Stimulated activated CD4-positive, alpha-beta T cell treated with anti-CD3 and anti-CD28 coated beads, Interleukin-1b, Interleukin-23, amount 100 ng/mL, for 48 hours (primary cell): ENCODE measurements around the gene KRT3.

Experiments
- DNase-seq: peaks from one replicate; pipeline ENCODE4 v3.0.0-alpha.2; 2020

KRT3 gene

DNA sequence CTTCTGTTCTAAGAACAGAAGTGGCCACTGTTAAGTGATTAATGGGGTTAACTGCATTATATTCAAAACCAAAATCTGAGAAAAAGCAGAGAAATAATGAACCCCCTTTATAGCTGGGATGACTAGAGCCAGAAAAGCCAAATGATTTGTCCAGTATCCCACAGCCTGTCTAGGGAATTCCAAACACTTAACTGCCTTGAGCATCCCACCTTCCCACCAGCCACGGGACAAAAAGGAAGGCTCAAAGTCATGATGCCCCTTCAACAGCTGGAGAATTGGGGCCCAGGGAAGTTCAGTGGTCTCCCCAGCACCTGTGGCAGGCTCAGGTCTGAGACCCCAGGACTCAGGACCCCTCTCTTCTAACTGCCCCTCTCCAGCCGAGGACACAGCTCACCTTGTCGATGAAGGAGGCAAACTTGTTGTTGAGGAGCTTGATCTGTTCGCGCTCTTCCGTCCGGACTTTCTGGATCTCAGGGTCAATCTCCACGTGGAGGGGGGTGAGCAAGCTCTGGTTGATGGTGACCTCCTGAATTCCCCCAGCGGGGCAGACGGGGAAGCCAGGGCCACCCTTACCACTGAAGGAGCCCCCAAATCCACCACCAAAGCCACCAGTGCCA is 17.4 kb upstream of the KRT3 start:
- no peak for DNase-seq

DNA sequence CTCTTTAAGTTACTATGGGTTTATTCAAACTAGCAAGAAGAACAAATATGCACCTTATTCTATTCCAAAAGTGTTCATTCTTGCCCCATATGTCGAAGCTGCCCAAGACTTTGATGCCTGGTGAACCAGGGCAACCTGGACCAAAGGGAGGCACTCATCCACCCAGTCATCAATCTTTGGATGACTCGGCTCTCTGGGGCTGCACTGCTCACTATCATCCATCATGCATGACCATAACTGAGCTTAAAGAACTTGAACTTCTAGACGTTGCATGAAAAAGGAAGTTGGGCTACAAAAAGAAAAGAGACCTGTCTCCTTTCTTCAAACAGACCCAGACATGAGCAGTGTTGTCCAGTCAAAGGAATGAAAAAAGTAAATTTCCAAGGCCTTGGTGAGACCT is 16.8 kb upstream of the KRT3 start:
- no peak for DNase-seq

DNA sequence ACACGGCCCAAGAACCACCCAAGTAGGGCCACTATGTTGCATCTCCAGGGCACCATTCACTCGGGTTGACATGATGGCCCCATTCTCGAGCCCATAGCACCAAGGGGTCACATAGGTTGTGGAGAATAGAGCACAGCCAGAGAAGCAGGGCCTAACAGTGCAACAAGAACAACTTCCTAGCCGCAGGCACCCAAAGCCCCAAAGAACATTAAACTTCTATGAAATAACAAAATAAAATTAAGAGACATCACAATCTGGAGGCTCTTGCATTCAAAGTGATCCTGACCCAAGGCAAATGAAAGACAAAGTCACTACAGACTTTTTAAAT is 16.1 kb upstream of the KRT3 start:
- DNase-seq = no peak

DNA sequence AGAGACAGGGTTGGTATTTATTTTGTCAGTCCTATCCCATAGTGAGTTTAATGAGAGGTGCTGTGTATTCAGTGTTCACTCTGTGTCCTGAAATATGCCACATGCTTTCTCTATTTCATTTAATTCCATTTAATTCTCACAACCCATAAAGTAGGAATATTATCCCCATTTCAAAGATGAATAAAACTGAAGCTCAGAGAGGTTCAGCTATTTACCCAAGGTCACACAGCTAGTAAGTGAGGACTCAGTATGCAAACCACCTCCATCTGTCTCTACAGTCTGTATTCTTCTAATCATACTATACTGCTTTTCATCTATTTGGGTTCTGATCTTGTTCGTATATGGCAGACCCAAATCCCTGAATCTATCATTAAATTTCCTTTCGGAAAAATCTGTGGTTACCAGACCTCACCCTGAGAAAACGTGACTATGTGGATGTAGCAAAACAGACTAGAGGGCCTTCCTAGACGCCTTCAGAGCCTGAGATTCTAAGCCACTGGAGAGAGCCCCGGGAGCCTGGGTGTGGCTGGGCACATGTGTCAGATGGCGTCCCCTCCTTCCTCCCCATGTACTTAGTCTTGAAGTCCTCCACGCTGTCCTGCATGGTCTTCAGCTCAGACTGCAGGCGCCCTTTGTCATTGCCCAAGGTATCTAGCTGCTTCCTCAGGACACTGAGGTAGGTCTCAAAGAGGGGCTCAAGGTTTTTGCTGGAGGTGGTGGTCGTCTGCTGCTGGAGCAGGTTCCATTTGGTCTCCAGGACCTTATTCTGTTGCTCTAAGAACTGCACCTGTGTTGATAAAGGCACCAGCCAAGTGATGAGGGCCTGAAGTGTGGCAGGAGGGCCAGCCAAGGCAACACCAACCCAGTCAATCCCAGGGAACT is 15.5 kb upstream of the KRT3 start:
- no peak for DNase-seq

DNA sequence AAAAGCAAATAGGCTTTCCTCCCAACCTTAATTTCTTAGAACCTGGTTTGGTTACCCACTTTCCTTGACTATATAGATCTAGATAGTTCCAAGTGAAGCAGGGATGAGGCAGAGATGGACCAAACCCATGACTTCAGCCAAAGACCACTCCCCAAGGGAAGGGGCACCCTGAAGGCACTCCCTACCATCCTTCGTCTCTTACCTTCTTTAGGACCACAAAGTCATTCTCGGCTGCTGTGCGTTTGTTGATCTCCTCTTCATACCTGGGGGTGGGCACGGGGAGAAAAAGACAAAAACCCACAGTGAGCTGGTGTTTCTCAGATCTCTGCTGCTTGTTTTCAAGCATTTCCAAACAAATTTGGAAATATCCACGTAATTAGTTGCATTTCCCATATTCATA is 14.6 kb upstream of the KRT3 start:
- no peak for DNase-seq

DNA sequence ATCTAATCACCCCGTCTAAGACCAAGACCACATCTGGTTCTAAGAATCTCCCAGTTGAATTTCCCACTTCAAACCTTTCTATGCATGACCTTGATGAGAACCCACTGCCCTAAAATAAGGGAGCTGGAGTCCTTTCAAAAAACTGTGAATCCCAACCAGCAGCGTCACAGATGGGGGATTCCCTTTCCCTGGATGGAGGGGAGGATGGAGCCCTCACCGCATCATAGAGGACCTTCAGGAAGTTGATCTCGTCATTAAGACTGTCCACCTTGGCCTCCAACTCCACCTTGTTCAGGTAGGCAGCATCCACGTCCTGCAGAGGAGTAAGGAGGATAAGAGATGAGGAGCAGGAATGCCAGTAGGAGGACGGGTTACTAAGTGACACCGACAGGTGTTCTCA is 13.2 kb upstream of the KRT3 start:
- no peak for DNase-seq

DNA sequence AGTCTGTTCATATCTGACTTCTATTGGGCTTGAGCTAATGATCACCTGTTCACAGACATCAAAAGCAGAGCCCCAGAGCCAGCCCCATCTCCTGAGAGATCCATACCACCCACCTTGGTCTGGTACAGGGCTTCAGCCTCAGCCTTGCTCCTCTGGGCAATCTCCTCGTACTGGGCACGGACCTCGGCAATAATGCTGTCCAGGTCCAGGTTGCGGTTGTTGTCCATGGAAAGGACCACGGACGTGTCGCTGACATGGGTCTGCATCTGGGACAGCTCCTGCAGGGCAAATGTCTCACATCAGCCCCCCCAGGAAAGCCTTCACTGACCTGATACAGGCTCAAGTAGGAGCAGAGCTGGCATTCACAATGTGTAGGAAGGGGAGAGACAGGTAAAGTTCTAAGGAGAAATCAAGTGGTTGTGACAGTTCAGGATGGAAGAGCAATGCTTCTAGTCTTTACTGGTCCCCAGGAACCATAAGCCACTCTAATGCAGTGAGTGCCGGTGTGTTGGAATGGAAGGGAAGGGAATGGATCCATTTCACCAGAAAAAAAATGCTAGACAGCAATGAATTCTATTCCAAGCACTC is 12.8 kb upstream of the KRT3 start:
- no peak for DNase-seq

DNA sequence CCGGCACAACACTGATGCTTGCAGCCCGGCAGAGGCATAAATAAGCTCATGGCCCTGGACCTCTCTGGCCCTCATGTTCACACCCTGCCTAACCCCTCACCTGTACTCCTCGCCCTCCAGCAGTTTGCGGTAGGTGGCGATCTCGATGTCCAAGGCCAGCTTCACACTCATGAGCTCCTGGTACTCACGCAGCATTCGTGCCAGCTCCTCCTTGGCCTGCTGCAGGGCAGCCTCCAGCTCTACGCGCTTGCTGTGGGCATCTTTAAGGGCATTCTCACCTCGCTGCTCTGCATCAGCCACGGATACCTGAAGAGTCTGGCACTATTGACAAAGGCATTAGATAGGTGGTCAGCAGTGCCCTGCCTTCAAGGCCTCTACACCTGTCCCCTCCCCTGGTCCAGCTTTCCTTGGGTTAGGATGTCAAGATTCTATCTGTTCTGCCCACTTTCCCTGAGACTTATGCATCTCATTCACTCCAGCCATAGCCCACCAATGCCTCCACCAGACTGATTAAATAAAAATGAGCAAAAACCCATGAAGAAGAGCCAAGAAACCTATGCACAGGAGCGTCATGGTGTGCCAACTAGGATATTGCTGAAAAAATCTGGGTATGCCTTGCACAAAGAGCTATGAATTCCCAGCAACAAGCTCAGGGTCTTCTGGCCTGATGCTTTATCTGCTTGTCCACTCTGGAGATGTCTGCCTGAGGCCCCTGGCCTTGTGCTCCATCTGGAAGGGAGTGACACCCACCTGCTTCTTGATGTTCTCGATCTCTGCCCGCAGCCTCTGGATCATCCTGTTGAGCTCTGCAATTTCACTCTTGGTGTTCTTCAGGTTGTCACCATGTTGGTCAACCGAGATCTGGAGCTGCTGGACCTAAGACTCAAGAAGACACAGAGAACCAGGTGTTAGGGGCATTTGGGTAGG is 11.9 kb upstream of the KRT3 start:
- no peak for DNase-seq

DNA sequence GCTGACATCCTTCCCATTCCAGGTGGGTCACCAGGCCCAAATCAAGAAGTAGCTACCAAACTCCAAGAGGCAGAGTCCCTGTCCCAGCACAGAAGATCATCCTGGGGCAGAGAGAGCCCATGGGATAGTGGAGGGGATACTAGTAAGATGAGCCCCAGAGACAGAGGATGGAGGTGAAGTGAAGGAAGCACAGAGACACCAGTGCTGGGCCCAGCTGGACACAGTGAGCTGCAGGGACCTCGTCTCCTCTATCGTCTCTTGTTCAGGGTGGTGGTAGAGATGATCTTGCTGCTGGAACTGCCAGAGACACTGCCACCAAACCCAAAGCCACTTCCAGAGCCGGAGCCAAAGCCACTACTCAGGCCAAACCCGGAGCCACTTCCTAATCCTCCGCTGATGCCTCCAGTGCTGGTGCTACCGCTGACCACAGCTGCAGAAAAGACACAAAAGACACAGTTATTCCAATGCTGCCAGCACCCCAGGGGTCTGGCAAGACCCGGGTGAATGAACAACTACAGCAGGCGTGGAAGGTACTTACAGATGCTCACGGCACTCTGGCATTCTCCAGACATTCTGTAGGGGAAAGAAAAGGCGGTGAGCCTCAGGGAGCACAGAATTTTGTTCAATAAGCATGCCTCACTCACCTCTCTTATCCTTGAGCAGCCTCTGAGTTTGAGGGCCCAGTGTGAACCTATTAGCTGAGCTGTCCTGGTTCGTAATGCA is 11.1 kb upstream of the KRT3 start:
- DNase-seq = no peak

DNA sequence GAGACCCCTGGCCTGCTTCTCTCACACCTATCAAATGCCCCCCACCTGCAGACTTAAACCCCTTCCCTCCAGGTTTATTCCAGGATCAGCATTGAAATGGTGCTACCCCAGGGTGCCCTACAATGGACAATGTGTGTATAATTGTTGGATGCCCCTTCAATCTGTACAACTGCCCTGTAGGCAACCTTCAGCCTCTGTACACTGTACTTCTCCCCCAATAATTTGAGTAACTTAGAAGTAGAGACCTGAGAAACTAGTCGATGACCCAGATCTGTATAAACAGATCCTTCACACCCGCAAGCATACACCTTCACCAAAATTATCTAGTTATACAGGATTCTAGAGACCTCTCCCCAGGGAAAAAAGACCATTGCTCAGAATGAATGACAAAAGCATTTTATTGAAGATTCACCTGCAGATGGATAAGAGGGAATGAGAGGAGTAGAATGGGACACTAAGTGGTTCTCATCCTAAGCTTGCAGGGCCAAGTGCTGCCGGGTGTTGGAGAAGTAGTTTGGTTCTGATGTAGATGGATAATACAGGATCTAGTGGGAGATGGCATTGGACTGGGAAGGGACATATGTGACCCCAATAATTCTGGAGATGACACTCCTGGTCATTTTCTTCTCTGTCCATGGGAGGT is 10.4 kb upstream of the KRT3 start:
- no peak for DNase-seq

DNA sequence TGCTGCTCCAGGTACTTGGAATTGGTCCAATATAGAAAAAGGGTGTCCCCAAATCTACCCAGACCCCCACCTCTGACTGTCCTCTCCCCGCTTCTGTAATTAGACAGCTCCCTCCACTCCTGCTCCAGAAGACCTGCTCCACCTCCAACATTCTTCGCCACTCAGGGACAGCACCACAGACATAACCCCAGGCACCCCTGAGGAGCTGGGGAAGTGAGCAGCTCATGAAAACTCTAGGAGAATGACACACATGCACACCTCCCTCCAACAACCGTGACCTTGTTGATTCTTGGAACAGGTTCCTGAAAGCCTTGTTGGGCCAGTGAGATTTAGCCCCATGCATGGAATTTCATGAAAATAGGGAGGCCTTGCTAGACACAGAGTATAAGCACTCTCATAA is 9.8 kb upstream of the KRT3 start:
- DNase-seq = no peak

DNA sequence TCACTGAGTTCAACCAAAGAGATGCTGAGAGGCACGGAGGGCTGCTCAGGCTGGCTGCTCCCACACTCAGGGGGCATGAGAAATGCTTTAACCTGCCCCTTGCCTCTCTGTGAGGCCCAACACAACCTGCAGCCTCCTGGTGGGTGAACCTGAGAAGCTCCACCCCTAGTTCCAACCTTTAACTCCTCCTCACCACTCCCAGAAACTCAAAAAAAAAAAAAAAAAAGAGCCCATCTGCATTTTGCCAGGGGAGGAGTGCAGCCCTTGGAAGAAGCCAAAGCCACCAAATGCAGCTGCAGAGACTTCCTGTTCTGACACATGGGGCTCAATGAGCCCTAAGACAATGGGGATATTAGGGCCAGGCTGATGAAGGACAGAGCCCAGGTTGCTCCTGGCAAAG is 9.1 kb upstream of the KRT3 start:
- DNase-seq = no peak

DNA sequence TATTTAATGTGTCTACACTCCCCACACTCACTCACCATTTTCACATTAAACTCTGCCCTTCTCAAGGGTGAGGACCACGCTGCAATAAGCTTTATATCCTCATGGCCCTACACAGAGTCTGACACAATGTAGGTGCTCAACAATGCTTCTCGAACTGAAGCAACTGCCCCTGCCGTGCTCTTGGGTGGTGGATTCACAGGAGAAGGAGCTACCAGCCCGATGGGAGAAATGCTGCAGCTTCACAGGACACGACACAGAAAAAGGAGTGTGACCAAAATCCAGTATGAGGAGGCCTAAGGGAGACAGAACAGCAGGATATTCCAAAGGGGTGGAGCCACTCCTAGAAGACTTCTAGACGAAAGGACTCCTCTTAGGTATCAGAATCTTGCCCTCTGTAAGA is 6.5 kb upstream of the KRT3 start:
- no peak for DNase-seq

DNA sequence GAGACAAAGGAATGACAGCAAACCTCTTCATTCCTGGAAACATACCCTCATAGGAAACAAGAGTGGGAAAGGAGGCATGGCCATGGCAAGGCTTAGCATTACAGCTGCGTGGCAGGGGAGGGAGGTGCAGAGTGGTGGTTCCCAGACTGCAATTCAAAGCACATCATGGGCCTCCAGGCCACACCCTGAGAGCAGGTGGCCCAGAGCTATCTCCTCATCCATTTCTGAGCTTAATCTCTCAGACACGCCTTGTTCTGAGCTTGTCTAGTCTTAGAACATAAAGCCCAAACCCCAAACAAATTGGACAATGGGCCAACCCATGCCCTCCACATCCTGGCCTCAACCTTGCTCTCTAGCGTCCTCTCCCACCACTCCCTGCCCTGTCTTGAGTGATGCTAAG is 5.9 kb upstream of the KRT3 start:
- no peak for DNase-seq

DNA sequence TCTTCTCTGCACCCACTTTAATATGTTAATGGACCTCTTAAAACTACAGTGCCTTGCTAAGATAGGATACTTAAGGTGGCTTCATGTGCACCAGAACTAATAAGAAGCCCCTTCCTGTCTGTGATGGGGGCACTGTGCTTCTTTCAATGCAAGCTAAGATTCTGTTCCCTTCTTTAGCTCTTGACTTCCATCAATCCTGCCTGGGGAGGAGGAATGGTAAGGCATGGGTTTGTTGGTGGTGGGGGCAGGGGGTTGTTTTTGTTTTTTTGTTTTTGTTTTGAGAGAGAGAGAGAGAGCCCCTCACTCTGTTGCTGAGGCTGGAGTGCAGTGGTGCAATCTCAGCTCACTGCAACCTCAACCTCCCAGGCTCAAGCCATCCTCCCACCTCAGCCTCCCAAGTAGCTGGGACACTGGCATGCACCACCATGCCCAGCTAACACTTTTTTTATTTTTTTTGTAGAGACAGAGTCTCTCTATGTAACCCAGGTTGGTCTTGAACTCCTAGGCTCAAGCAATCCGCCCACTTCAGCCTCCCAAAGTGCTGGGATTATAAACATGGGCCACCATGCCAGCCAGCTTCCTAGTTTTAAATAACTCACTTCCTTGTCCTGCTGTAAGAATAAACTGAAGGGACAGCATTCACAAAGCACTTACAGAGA is 4.5 kb upstream of the KRT3 start:
- no peak for DNase-seq

DNA sequence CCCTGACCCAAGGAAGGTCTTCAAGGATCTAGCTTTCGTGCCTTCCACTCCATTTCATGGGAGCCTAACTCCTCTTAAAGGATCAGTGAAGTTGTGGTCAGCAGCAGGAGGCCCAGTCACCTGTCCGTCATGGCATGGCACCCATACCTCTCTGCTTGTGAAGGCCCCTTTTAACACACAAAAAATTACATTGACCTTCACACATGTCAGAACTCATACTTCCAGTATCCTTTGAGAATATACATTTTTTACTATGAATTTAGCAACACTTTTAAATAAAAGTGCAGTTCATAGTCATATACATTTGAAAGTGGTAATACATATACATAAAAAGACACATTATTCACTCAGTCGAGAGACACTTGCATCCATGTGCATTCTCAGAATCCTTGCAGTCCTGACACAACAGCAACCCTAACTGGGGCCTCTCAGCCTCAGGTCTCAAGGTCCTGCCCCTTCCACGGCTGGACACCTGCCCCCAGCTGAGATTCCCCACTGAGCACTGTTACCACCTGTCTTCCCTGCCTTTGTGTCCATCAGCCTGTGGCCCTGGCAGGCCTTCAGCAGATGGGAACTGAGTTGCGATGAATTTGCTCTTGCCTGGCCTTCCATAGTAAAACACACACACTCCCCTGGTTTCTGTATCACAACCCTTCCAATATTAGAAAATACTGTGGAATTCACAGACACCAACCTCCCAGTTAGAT is 3.7 kb upstream of the KRT3 start:
- no peak for DNase-seq

DNA sequence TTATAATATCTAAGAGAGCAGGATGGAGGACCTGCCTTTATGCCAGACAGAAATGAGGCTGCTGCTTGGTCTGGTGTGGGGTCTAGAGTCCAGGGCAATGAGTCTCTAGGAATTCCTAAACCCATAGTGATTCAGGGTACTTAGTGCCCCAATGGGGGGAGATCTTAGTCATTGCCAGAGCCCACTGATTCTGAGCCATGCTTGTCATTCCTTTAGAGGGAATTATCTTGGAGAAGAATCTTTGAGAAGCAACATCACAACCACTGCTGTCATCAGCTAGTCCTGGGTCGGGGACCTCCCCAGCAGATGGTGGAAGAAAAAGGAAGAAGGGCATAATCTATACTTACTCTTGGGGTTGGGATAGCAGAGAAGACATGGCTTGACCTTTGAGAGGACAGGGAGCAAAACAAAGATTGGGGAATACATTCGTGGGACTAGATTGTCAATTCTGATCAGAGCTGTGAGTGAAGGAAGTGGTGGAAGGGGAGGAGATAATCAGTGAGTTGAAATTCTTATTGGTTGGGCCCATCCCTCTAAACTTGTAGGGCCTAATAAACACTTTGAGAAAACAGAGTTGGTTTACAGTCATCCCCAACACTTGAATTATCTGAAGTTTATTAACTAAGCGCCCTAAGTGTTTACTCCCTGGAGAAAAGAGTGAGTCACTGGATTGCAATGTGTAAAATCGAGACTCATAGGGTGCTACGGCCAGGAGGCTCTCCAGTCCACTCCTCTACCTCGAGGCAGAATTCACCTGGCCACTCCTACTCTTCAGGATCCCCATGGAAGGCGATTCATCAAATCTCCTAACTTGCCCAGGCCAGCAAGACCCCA is 3.0 kb upstream of the KRT3 start:
- DNase-seq = no peak

DNA sequence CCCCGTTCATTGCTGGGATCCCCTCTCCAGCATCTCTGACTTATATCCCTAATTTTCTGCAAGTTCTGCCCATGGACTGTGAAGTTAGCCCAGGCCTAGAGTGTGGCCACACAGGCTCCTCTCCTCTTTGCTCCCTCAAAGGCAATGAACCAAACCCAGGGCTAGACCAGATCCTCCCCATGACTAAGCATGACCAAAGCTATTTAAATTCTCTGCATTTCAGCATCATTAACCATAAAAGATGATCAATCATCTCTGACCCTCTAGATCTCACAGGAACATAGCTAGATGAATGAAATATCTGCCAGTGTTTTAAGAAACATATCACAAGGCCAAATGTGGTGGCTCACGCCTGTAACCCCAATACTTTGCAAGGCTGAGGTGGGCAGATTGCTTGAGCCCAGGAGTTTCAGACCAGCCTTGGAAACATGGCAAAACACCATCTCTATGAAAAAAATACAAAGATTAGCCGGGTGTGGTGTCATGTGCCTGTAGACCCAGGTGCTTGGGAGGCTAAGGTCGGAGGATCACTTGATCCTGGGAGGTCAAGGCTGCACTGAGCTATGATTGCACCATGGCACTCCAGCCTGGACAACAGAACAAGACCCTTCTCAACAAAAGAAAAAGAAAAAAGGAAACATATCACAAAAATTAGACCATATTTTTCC is 2.2 kb upstream of the KRT3 start:
- no peak for DNase-seq

DNA sequence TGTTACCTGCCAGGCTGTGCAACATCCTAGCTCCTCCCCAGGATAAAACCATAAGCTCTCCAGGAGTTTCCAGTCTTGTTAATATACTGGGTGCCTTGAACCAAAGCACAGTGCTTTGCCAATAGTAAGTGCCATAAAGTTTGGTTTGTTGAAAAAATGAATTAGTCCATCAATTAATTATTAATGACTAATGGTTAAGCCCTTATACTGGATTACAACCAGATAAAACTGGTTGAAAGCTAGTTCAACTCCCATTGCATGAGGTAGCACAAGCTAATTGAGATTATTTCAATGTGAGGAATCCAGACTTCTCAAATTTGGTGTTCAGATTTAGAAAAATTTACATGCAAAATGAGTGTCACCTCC is 1.6 kb upstream of the KRT3 start:
- no peak for DNase-seq
